HCT116 (cell line): ENCODE results near the gene NKAIN4. TPM values are rescaled to one million over a fixed set of nuclear protein-coding genes. Genes with fewer than 3 reads are reported as not detected.

Experiments
- ATAC-seq: fragments of 200-7000 bp; cut with Tn5 transposase; 2 replicates; pipeline ENCODE4 v1.9.1; 2020; ENCODE audit warnings: mild to moderate bottlenecking, moderate library complexity
- BruUV-seq: library from RNA; stranded (reverse); fragments of 400-500 nt; replicated peaks from 2 replicates; lab custom pipeline; 2021; lab: Mats Ljungman, UMichigan
- CTCF ChIA-PET: fragments of 300-600 bp; sonication (Branson Sonifier 250); formaldehyde crosslinking; loops from one replicate; lab custom pipeline; 2021; ENCODE audit warnings: antibody characterized with exemption; lab: Charles Lee
- POLR2A ChIA-PET: fragments of 300-600, 350-600 bp; sonication (Branson Sonifier 250); formaldehyde crosslinking; loops from one replicate; lab custom pipeline; 2021; ENCODE audit warnings: antibody characterized with exemption; lab: Charles Lee
- RAD21 ChIA-PET, 2 experiments: fragments of 300-600 bp; sonication (Branson Sonifier 250); formaldehyde crosslinking; loops; one replicate each; lab custom pipeline; 2023; ENCODE audit warnings: low total read pairs in 2 of 2; ENCODE audit not compliant: uncharacterized antibody in 2 of 2, unreplicated experiment in 2 of 2, low non-redundant PET in 1 of 2; lab: Charles Lee
- DNase-seq: peaks from one replicate; pipeline ENCODE4 v3.0.0-alpha.2; 2010; ENCODE audit warnings: low read depth, low spot score
- H2AFZ ChIP-seq: fragments of 200-600 bp; shearing (Covaris generic), sonication (generic); 2 replicates; pipeline ENCODE4 v1.6.1; 2017; ENCODE audit warnings: low read depth, mixed run types, mixed read lengths, antibody characterized with exemption, low read length; ENCODE audit not compliant: poor library complexity, severe bottlenecking
- H3K27ac ChIP-seq: 2 replicates; pipeline ENCODE4 v1.5.1; 2012; ENCODE audit warnings: low read depth, low read length
- H3K27me3 ChIP-seq: fragments of 200-600 bp; sonication (generic); 2 replicates; pipeline ENCODE4 v1.6.1; 2016; ENCODE audit warnings: mixed run types, low read length, mixed read lengths; ENCODE audit not compliant: insufficient read depth
- H3K36me3 ChIP-seq, 2 experiments: fragments of 200-500 bp in 1 of 2; fragments of 200-600 bp in 1 of 2; sonication (Bioruptor generic) in 1 of 2; sonication (generic) in 1 of 2; 2 replicates each; pipeline versions ENCODE4 v1.5.1 to v1.6.1; 2014 to 2016; ENCODE audit warnings: low read length in 2 of 2, inconsistent platforms in 1 of 2, mixed read lengths in 1 of 2, mixed run types in 1 of 2; ENCODE audit not compliant: insufficient read depth in 2 of 2, control insufficient read depth in 1 of 2
- H3K4me1 ChIP-seq, 2 experiments: fragments of 200-600 bp in 1 of 2; sonication (generic) in 1 of 2; 2 replicates each; pipeline versions ENCODE4 v1.5.1 to v1.6.1; 2012 to 2017; ENCODE audit warnings: low read length in 2 of 2, inconsistent platforms in 1 of 2, mild to moderate bottlenecking in 1 of 2, mixed read lengths in 1 of 2, mixed run types in 1 of 2, moderate library complexity in 1 of 2; ENCODE audit not compliant: insufficient read depth in 2 of 2, control insufficient read depth in 1 of 2
- H3K4me2 ChIP-seq: fragments of 200-600 bp; sonication (generic); 2 replicates; pipeline ENCODE4 v1.6.1; 2017; ENCODE audit warnings: mixed run types, low read length, mixed read lengths
- H3K4me3 ChIP-seq, 2 experiments: fragments of 200-600 bp in 1 of 2; sonication (generic) in 1 of 2; replicated peaks in 1 of 2; 2 replicates each; pipeline ENCODE4 v1.5.1; 2011 to 2016; ENCODE audit warnings: low read length in 2 of 2, control low read depth in 1 of 2, low read depth in 1 of 2, mild to moderate bottlenecking in 1 of 2, mixed read lengths in 1 of 2, mixed run types in 1 of 2
- H3K79me2 ChIP-seq: fragments of 200-600 bp; sonication (generic); 2 replicates; pipeline ENCODE4 v1.6.1; 2017; ENCODE audit warnings: mild to moderate bottlenecking, mixed run types, low read length, moderate library complexity, mixed read lengths; ENCODE audit not compliant: insufficient read depth
- H3K9ac ChIP-seq: fragments of 200-600 bp; sonication (generic); 2 replicates; pipeline ENCODE4 v1.6.1; 2016; ENCODE audit warnings: low read length, mixed read lengths
- H3K9me2 ChIP-seq: fragments of 200-600 bp; sonication (generic), shearing (Covaris generic); 2 replicates; pipeline ENCODE4 v1.6.1; 2017; ENCODE audit warnings: mixed run types, mild to moderate bottlenecking, moderate library complexity; ENCODE audit not compliant: insufficient read depth
- H3K9me3 ChIP-seq, 2 experiments: fragments of 200-500 bp in 1 of 2; fragments of 200-600 bp in 1 of 2; sonication (Bioruptor generic) in 1 of 2; sonication (generic) in 1 of 2; 2 replicates each; pipeline ENCODE4 v1.6.1; 2014 to 2017; ENCODE audit warnings: low read length in 2 of 2, mixed read lengths in 2 of 2, inconsistent platforms in 1 of 2, low read depth in 1 of 2, mild to moderate bottlenecking in 1 of 2, mixed run types in 1 of 2, moderate library complexity in 1 of 2; ENCODE audit not compliant: control insufficient read depth in 1 of 2, insufficient read depth in 1 of 2
- H4K20me1 ChIP-seq: fragments of 200-600 bp; sonication (generic), shearing (Covaris generic); 2 replicates; pipeline ENCODE4 v1.6.1; 2017; ENCODE audit warnings: mixed run types, mild to moderate bottlenecking, moderate library complexity; ENCODE audit not compliant: insufficient read depth
- ATF3 ChIP-seq: IDR thresholded peaks from 2 replicates; pipeline ENCODE4 v1.6.1; 2012
- CBX3 ChIP-seq: IDR thresholded peaks from 2 replicates; pipeline ENCODE4 v1.6.1; 2012; ENCODE audit warnings: low read depth
- CTCF ChIP-seq, 3 experiments: fragments of 200-600 bp in 1 of 3; sonication (generic) in 1 of 3; IDR thresholded peaks in 2 of 3; conservative IDR thresholded peaks in 1 of 3; 2 replicates each; pipeline ENCODE4 v1.5.1; 2012 to 2017; ENCODE audit warnings: low read depth in 2 of 3, low read length in 2 of 3, antibody characterized with exemption in 1 of 3, borderline replicate concordance in 1 of 3, control low read depth in 1 of 3, mild to moderate bottlenecking in 1 of 3, mixed read lengths in 1 of 3, mixed run types in 1 of 3, moderate library complexity in 1 of 3; ENCODE audit not compliant: insufficient read depth in 1 of 3
- EGR1 ChIP-seq: IDR thresholded peaks from 2 replicates; pipeline ENCODE4 v1.6.1; 2012; ENCODE audit warnings: low read depth
- FOSL1 ChIP-seq: IDR thresholded peaks from 2 replicates; pipeline ENCODE4 v1.6.1; 2012; ENCODE audit warnings: low read depth
- MAX ChIP-seq: IDR thresholded peaks from 2 replicates; pipeline ENCODE4 v1.6.1; 2012
- POLR2A ChIP-seq: IDR thresholded peaks from 2 replicates; pipeline ENCODE4 v1.7.0; 2011; ENCODE audit warnings: borderline replicate concordance; ENCODE audit not compliant: insufficient read depth, insufficient read length; ENCODE audit errors: extremely low read depth
- RAD21 ChIP-seq: IDR thresholded peaks from 2 replicates; pipeline ENCODE4 v1.6.1; 2012; ENCODE audit warnings: low read depth, mild to moderate bottlenecking
- REST ChIP-seq: IDR thresholded peaks from 2 replicates; pipeline ENCODE4 v1.6.1; 2012; ENCODE audit warnings: low read depth
- TCF7L2 ChIP-seq: IDR thresholded peaks from 2 replicates; pipeline ENCODE4 v1.7.0; 2011; ENCODE audit warnings: borderline replicate concordance, inconsistent platforms; ENCODE audit not compliant: insufficient read depth, insufficient read length; ENCODE audit errors: extremely low read depth
- YY1 ChIP-seq: IDR thresholded peaks from 2 replicates; pipeline ENCODE4 v1.6.1; 2011; ENCODE audit warnings: low read length, low read depth, moderate library complexity, mild to moderate bottlenecking; ENCODE audit not compliant: insufficient replicate concordance; ENCODE audit errors: extremely low read depth
- ZFX ChIP-seq: fragments of 450-650 bp; IDR thresholded peaks from 2 replicates; pipeline ENCODE4 v1.6.1; 2017
- ZNF274 ChIP-seq: fragments of 200-500 bp; sonication (Bioruptor generic); IDR thresholded peaks from 2 replicates; pipeline ENCODE4 v1.6.1; 2014; ENCODE audit warnings: mild to moderate bottlenecking, low read depth, low read length, inconsistent platforms
- intact Hi-C: fragments of 100-400 bp; cut with micrococcal nuclease; formaldehyde crosslinking; loops from 2 replicates; pipeline ENCODE4 v1.10.0; 2022
- total RNA-seq: library from RNA; stranded (reverse); gene quantifications from one replicate; pipeline ENCODE4 v1.2.1, GENCODE V29; 2021; ENCODE audit not compliant: unreplicated experiment

Gene NKAIN4
- total RNA-seq, 1 experiment from 2014 or later: not detected

- Histone ChIP-seq H3K9me2 (no peaks in the 10 kb centered on the region), H3K79me2 (no peaks in the 10 kb centered on the region), H3K36me3 (no peaks in the 10 kb centered on the region), H3K9me3 (no peaks in the 10 kb centered on the region), H2AFZ (no peak overlapping the region), H3K9ac (no peak overlapping the region), H3K4me2 (no peak overlapping the region), H3K27me3 (no peaks in the 10 kb centered on the region), H4K20me1 (no peaks in the 10 kb centered on the region), H3K27ac (no peak overlapping the region), H3K4me1 (no peaks in the 10 kb centered on the region), H3K4me3 (no peak overlapping the region)
- BruUV-seq: no TSS peak
- ATAC-seq: no peak
- POLR2A ChIA-PET: interaction anchor here (1.8 kb wide), 1 partner anchor 30 kb away, joined by 5 read pairs; no protein-coding TSS in a partner anchor
- CTCF ChIA-PET: interaction anchor here (1.5 kb wide), 1 partner anchor 30 kb away, joined by 4 read pairs; no protein-coding TSS in a partner anchor
- no peak for DNase-seq
- no peak for TF ChIP-seq EGR1
- TF ChIP-seq YY1: no peak
- TF ChIP-seq POLR2A: no peak
- no peak for TF ChIP-seq MAX
- no peak for TF ChIP-seq ZNF274
- TF ChIP-seq ATF3: no peak
- TF ChIP-seq RAD21: no peak
- no peak for TF ChIP-seq ZFX
- no peak for TF ChIP-seq CBX3
- no peak for TF ChIP-seq CTCF (IDR thresholded peaks at IDR 0.05 in 2 of 3, conservative IDR thresholded peaks at IDR 0.05 in 1 of 3; ENCODE audit: borderline replicate concordance in 1 of 3, insufficient read depth in 1 of 3, low read depth in 2 of 3, low read length in 2 of 3)
- TF ChIP-seq FOSL1: no peak
- TF ChIP-seq REST: no peak
- TF ChIP-seq TCF7L2: no peak
- RAD21 ChIA-PET: no interaction called here
- intact Hi-C loops: no loop called here
Observed at GRCh38 chr20:63253438-63254231, 628 bp downstream of the NKAIN4 start.
